GM10248 (cell line): ENCODE results near the gene BBS7.

ENCODE experiments used
- CTCF ChIA-PET: fragments of 300-600 bp; sonication (Branson Sonifier 250); formaldehyde crosslinking; extraction: SDS; loops from one replicate; lab custom pipeline; 2021; ENCODE audit warnings: antibody characterized with exemption; lab: Yijun Ruan, JAX
- POLR2A ChIA-PET: fragments of 350-650 bp; sonication (Branson Sonifier 250); formaldehyde crosslinking; extraction: SDS; loops from one replicate; lab custom pipeline; 2020; ENCODE audit warnings: antibody characterized with exemption; lab: Yijun Ruan, JAX
- DNase-seq: peaks from one replicate; pipeline ENCODE4 v3.0.0; 2012; ENCODE audit errors: extremely low spot score
- TF ChIP-seq, protein P1 (sequence below): IDR thresholded peaks from 2 replicates; pipeline ENCODE4 v1.5.1; 2012; ENCODE audit warnings: mild to moderate bottlenecking, low read depth; ENCODE audit errors: extremely low read depth, missing control alignments, control extremely low read depth

BBS7 gene

DNA sequence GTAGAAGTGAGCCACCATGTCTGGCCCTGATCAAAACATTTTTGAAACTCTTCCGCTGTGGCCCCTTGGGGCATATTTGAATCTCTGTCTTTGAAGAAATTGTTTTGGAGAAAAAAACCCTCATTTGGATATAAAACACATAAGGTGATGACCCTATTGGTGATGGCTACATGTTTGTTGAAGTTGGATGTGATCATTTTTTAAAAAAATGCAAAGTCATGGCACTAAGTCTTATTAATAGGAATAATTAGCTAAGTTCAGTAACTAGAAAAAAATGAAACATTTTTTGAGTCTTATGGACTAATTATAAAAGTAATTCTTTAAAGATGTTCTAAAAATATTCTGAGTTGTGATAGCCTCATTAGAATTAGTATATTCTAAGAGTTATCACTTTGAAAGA, 17.9 kb upstream of the BBS7 start:
- POLR2A ChIA-PET, result no interaction called here
- DNase-seq, result no peak
- CTCF ChIA-PET, result interaction anchor here (1.5 kb wide), 1 partner anchor 12 kb away, joined by 4 read pairs; no protein-coding TSS in a partner anchor
- TF ChIP-seq, protein P1, sequence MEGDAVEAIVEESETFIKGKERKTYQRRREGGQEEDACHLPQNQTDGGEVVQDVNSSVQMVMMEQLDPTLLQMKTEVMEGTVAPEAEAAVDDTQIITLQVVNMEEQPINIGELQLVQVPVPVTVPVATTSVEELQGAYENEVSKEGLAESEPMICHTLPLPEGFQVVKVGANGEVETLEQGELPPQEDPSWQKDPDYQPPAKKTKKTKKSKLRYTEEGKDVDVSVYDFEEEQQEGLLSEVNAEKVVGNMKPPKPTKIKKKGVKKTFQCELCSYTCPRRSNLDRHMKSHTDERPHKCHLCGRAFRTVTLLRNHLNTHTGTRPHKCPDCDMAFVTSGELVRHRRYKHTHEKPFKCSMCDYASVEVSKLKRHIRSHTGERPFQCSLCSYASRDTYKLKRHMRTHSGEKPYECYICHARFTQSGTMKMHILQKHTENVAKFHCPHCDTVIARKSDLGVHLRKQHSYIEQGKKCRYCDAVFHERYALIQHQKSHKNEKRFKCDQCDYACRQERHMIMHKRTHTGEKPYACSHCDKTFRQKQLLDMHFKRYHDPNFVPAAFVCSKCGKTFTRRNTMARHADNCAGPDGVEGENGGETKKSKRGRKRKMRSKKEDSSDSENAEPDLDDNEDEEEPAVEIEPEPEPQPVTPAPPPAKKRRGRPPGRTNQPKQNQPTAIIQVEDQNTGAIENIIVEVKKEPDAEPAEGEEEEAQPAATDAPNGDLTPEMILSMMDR, result no peak

- TF ChIP-seq, protein P1, result no peak
- DNase-seq, result no peak
- POLR2A ChIA-PET, result no interaction called here
- CTCF ChIA-PET, result interaction anchor here (1.0 to 2.8 kb wide), 2 partner anchors 16 to 21 kb away, joined by 3 to 12 read pairs; no protein-coding TSS in a partner anchor
Observed at GRCh38 chr4:121885115-121885514, 14.8 kb upstream of the BBS7 start.

DNA sequence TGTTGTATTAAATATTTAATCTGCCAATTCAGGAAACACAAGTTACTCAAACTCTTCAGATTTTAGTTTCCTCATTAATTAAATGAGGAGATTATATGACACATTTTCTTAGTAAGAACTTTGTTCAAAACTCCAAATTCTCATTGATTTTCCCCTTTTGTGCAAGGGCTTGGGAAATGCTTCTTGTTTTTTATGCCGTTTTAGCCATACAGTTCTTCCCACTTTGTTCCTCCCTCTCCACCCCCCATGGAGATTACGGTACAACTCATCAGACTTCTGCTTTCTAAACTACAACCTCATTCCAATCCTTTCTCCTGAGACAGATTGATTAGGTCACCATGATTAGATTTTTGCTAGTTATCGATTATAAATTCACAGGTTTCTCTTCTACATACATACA, 10.9 kb upstream of the BBS7 start:
- TF ChIP-seq, protein P1, result no peak
- no peak for DNase-seq
- ChIA-PET CTCF (no interaction called here), POLR2A (no interaction called here)

DNA sequence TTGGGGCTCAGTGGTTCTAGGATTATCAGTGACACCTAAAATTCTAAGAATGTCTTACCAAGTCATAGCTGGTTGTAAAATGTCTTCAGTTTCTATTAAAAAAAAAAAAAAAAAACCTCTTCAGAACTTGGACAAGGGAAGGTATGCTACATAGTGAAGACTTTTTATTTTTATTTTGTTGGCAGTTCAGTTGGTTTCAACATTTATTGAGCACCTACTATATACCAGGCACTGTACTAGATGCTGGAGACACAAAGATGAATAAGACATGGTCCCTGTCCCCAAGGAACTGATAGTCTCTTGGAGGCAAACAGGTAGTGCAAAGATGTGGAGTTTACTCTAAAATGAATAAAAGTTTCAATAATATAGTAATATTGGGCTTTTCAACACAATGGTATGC, 8.9 kb upstream of the BBS7 start:
- TF ChIP-seq, protein P1, result no peak
- CTCF ChIA-PET, result interaction anchor here (1.1 to 4.3 kb wide), 2 partner anchors 9 to 22 kb away, joined by 4 to 17 read pairs; partner anchors contain the start of gene BBS7
- DNase-seq, result no peak
- POLR2A ChIA-PET, result no interaction called here

DNA sequence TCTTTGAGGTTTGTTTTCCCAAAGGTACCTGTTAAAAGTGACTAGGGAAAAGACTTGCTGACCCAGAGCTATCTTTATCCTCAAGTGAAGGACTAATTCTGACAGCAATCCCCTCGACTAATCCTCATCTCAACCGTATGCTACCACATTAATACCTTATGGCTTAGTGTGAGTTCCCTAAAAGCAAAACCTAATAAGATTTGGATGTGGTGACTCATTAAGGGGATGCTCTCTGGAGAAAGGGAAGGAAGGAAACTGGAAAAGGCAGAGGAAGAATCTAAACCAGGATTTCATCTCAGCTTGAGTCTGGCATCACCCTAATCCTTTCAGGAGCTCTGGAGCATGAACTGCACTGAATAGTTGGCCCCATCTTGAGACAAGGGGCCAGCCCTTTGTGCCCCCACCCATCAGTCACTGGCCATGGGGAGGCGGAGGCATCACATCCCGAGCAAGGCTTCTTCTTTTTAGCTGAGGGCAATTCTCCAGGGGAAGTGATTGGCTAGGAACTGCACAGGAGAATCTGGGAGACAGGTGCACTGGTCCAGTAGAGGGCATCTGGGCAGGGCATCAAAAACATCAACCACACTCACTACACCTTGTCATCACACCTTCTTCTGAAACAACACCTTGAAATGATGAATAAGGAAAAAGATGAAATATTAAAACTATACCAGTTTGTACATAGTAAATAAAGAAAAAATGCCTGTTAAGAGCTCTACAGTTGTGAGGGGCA, 6.9 kb upstream of the BBS7 start:
- POLR2A ChIA-PET, result no interaction called here

GRCh38 chr4:121876070-121876469, 5.8 kb upstream of the BBS7 start:
- TF ChIP-seq, protein P1, result no peak
- no peak for DNase-seq
- ChIA-PET POLR2A (no interaction called here), CTCF (interaction anchor here (1.5 to 4.3 kb wide), 2 partner anchors 19 to 25 kb away, joined by 3 to 17 read pairs; no protein-coding TSS in a partner anchor)

More for the DNA sequence above, 6.9 kb upstream of the BBS7 start:
- TF ChIP-seq, protein P1, result no peak
- CTCF ChIA-PET, result interaction anchor here (1.5 to 4.3 kb wide), 2 partner anchors 18 to 23 kb away, joined by 3 to 17 read pairs; no protein-coding TSS in a partner anchor
- DNase-seq, result no peak
